A673 (cell line): ENCODE results near the gene LRRC8A. TPM values are rescaled to one million over a fixed set of nuclear protein-coding genes. Genes with fewer than 3 reads are reported as not detected.
"Not testable (repeated sequence)": the region's sequence is repeated elsewhere in the genome, so short reads cannot be mapped to it uniquely, and the experiment has no call there.

Experiments used
- BruUV-seq: library from RNA; stranded (reverse); fragments of 400-500 nt; replicated peaks from 2 replicates; lab custom pipeline; 2021; lab: Mats Ljungman, UMichigan
- CTCF ChIA-PET: fragments of 300-600 bp; sonication (Branson Sonifier 250); formaldehyde crosslinking; loops from one replicate; lab custom pipeline; 2022; ENCODE audit warnings: antibody characterized with exemption; lab: Charles Lee
- POLR2A ChIA-PET: fragments of 300-600 bp; sonication (Branson Sonifier 250); formaldehyde crosslinking; loops from one replicate; lab custom pipeline; 2022; ENCODE audit warnings: antibody characterized with exemption; ENCODE audit not compliant: low non-redundant PET; lab: Charles Lee
- DNase-seq: peaks from one replicate; pipeline ENCODE4 v3.0.0-alpha.2; 2015; ENCODE audit warnings: low spot score
- H3K27ac ChIP-seq: fragments of 200-600 bp; sonication (generic); 2 replicates; pipeline ENCODE4 v1.5.1; 2016; ENCODE audit warnings: mixed run types, low read depth, mild to moderate bottlenecking, mixed read lengths, antibody characterized with exemption, low read length; ENCODE audit not compliant: poor library complexity, severe bottlenecking
- H3K27me3 ChIP-seq: fragments of 200-600 bp; sonication (generic); replicated peaks from 2 replicates; pipeline ENCODE4 v1.6.1; 2017; ENCODE audit warnings: mixed run types, low read depth, mild to moderate bottlenecking, mixed read lengths, antibody characterized with exemption, low read length; ENCODE audit not compliant: insufficient read depth, poor library complexity
- H3K36me3 ChIP-seq: fragments of 200-600 bp; sonication (generic); 2 replicates; pipeline ENCODE4 v1.6.1; 2016; ENCODE audit warnings: mixed run types, mild to moderate bottlenecking, mixed read lengths, antibody characterized with exemption, low read length; ENCODE audit not compliant: insufficient read depth, poor library complexity, severe bottlenecking
- H3K4me1 ChIP-seq: fragments of 200-600 bp; sonication (generic); 2 replicates; pipeline ENCODE4 v1.6.1; 2017; ENCODE audit warnings: mixed run types, mild to moderate bottlenecking, mixed read lengths, antibody characterized with exemption, low read length; ENCODE audit not compliant: insufficient read depth, poor library complexity, severe bottlenecking
- H3K4me3 ChIP-seq: fragments of 200-600 bp; sonication (generic); 2 replicates; pipeline ENCODE4 v1.5.1; 2016; ENCODE audit warnings: low read depth, mixed run types, mild to moderate bottlenecking, mixed read lengths, low read length; ENCODE audit not compliant: poor library complexity, severe bottlenecking
- H3K9me3 ChIP-seq: fragments of 200-600 bp; sonication (generic); 2 replicates; pipeline ENCODE4 v1.6.1; 2016; ENCODE audit warnings: mixed run types, low read depth, mild to moderate bottlenecking, mixed read lengths, antibody characterized with exemption, low read length; ENCODE audit not compliant: poor library complexity, severe bottlenecking
- EZH2 ChIP-seq: fragments of 200-600 bp; sonication (generic); IDR thresholded peaks from 2 replicates; pipeline ENCODE4 v1.6.1; 2017; ENCODE audit warnings: borderline replicate concordance, low read depth, mild to moderate bottlenecking, mixed read lengths, antibody characterized with exemption, low read length; ENCODE audit not compliant: poor library complexity, severe bottlenecking
- intact Hi-C: fragments of 100-400 bp; cut with micrococcal nuclease; formaldehyde crosslinking; loops from one replicate; pipeline ENCODE4 v1.10.0; 2022; ENCODE audit not compliant: unreplicated experiment
- total RNA-seq: library from RNA; stranded (reverse); gene quantifications from 2 replicates; pipeline ENCODE4 v1.2.3, GENCODE V29; 2021
- TF ChIP-seq, protein P1 (sequence below): fragments of 300-800, 200-600 bp; sonication (generic); conservative IDR thresholded peaks from 2 replicates; pipeline ENCODE4 v1.5.1; 2017; ENCODE audit warnings: low read depth, mild to moderate bottlenecking, antibody characterized with exemption, low read length, moderate library complexity, mixed read lengths

The LRRC8A gene
- total RNA-seq, 1 experiment from 2014 or later, result 56.8 TPM

- no peak for DNase-seq
- peaks cover 4% of the 10 kb centered on the region for H3K9me3 ChIP-seq
- H3K4me3 ChIP-seq, result no peak overlapping the region
- H3K36me3 ChIP-seq, result no peaks in the 10 kb centered on the region
- no peaks in the 10 kb centered on the region for H3K4me1 ChIP-seq
- TF ChIP-seq, protein P1, sequence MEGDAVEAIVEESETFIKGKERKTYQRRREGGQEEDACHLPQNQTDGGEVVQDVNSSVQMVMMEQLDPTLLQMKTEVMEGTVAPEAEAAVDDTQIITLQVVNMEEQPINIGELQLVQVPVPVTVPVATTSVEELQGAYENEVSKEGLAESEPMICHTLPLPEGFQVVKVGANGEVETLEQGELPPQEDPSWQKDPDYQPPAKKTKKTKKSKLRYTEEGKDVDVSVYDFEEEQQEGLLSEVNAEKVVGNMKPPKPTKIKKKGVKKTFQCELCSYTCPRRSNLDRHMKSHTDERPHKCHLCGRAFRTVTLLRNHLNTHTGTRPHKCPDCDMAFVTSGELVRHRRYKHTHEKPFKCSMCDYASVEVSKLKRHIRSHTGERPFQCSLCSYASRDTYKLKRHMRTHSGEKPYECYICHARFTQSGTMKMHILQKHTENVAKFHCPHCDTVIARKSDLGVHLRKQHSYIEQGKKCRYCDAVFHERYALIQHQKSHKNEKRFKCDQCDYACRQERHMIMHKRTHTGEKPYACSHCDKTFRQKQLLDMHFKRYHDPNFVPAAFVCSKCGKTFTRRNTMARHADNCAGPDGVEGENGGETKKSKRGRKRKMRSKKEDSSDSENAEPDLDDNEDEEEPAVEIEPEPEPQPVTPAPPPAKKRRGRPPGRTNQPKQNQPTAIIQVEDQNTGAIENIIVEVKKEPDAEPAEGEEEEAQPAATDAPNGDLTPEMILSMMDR, result no peak
- TF ChIP-seq EZH2, result no peak
- BruUV-seq, result no TSS peak
- ChIA-PET CTCF (no interaction called here), POLR2A (no interaction called here)
- no peak overlapping the region for H3K27ac ChIP-seq
- intact Hi-C loops, result no loop called here
- H3K27me3 ChIP-seq, result no peaks in the 10 kb centered on the region
These were observed 35.3 kb upstream of the LRRC8A start for GRCh38 chr9:128846680-128847030.

DNA sequence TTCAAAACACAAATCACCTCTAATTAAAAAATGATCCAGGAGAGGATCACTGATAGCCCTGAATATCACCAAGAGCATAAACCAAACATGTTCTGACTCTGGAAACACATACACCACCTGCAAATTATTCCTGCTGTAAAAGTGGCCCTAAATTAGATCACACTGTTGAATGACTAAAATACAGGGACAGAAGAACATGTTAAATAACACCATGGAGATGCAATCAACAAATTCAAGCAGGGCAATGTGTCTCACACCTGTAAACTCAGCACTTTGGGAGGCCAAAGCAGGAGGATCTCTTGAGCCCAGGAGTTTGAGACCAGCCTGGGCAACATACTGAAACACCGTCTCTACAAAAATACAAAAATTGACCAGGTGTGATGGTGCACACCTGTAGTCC, 34.1 kb upstream of the LRRC8A start:
- no peaks in the 10 kb centered on the region for H3K4me1 ChIP-seq
- no peaks in the 10 kb centered on the region for H3K27me3 ChIP-seq
- no peak overlapping the region for H3K27ac ChIP-seq
- H3K36me3 ChIP-seq, result no peaks in the 10 kb centered on the region
- CTCF ChIA-PET, result no interaction called here
- peaks cover 4% of the 10 kb centered on the region for H3K9me3 ChIP-seq
- DNase-seq, result no peak
- H3K4me3 ChIP-seq, result no peak overlapping the region
- BruUV-seq, result no TSS peak
- intact Hi-C loops, result no loop called here
- POLR2A ChIA-PET, result no interaction called here
- TF ChIP-seq, protein P1, result no peak

- H3K36me3 ChIP-seq, DNase-seq, BruUV-seq, CTCF ChIA-PET, H3K4me1 ChIP-seq, POLR2A ChIA-PET, H3K27ac ChIP-seq, intact Hi-C loops, H3K4me3 ChIP-seq, H3K9me3 ChIP-seq, H3K27me3 ChIP-seq: not testable (repeated sequence)
These were observed 30.9 kb upstream of the LRRC8A start for GRCh38 chr9:128851024-128851423.

- POLR2A ChIA-PET, H3K4me1 ChIP-seq, H3K4me3 ChIP-seq, H3K27ac ChIP-seq, H3K36me3 ChIP-seq, H3K27me3 ChIP-seq, H3K9me3 ChIP-seq, BruUV-seq: not testable (repeated sequence)
- TF ChIP-seq, protein P1, result peak; percentile 57
- peak; percentile 48 for DNase-seq
- intact Hi-C loops, result loop anchor here (2.0 kb wide), 1 partner anchor 77 kb away; no protein-coding TSS in a partner anchor
- CTCF ChIA-PET, result interaction anchor here (0.6 to 1.0 kb wide), 4 partner anchors 27 to 74 kb away, joined by 3 to 4 read pairs (median 3); no protein-coding TSS in a partner anchor
These were observed 29.9 kb upstream of the LRRC8A start for GRCh38 chr9:128851779-128852600.

GRCh38 chr9:128852646-128853045, 29.3 kb upstream of the LRRC8A start:
- H3K27me3 ChIP-seq, H3K36me3 ChIP-seq, H3K4me1 ChIP-seq, H3K4me3 ChIP-seq, H3K27ac ChIP-seq, BruUV-seq, DNase-seq, POLR2A ChIA-PET, H3K9me3 ChIP-seq: not testable (repeated sequence)
- intact Hi-C loops, result loop anchor here (2.0 kb wide), 1 partner anchor 76 kb away; no protein-coding TSS in a partner anchor
- CTCF ChIA-PET, result interaction anchor here (0.5 to 1.0 kb wide), 5 partner anchors 27 to 124 kb away, joined by 3 to 5 read pairs (median 3); no protein-coding TSS in a partner anchor
